KOPT-K1 (cell line): Measurements from ENCODE around the gene ADAMTS1.

Experiments used
- H3K27ac ChIP-seq: fragments of 200-600 bp; sonication (generic); 2 replicates; pipeline ENCODE4 v1.5.1; 2016; ENCODE audit warnings: antibody characterized with exemption, mild to moderate bottlenecking, low read depth, low read length; ENCODE audit not compliant: poor library complexity, severe bottlenecking
- H3K36me3 ChIP-seq: fragments of 200-600 bp; sonication (generic); 2 replicates; pipeline ENCODE4 v1.5.1; 2017; ENCODE audit warnings: antibody characterized with exemption, mild to moderate bottlenecking, low read length, moderate library complexity; ENCODE audit not compliant: insufficient read depth
- H3K9me3 ChIP-seq: fragments of 200-600 bp; sonication (generic); 2 replicates; pipeline ENCODE4 v1.5.1; 2017; ENCODE audit warnings: antibody characterized with exemption, low read length, mild to moderate bottlenecking; ENCODE audit not compliant: insufficient read depth, poor library complexity, severe bottlenecking

The ADAMTS1 gene

DNA sequence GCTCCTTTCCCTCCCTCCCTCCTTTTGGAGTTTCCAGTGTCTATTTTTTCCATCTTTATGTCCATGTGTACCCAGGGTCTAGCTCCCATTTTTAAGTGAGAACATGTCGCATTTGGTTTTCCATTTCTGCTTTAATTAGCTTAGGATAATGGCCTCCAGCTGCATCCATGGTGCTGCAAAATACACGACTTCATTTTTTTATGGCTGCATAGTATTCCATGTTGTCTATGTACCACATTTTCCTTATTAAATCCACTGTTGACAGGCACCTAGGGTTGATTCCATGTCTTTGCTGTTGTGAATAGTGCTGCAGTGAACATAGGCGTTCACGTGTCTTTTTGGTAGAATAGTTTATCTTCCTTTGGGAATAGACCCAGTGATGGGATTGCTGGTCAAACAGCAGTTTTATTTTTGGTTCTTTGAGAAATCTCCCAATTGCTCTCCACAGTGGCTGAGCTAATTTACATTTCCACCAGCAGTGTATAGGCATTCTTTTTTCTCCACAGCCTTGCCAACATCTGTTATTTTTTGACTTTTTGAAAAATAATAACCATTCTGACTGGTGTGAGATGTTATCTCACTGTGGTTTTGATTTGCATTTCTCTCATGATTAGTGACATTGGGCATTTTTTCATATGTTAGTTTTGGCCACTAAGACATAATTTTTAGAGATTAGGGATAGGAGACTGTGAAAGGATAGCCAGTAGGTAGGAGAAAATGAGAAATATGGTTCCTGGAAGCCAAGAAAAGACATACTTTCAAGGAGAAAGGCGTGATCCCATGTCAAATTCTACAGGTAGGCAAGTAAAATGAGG lies 50.4 kb downstream of the ADAMTS1 start:
- Histone ChIP-seq H3K36me3 (no peaks in the 10 kb centered on the region), H3K9me3 (peaks cover 8% of the 10 kb centered on the region), H3K27ac (peak overlapping the region; percentile 90)

GRCh38 chr21:26790296-26790695 lies 54.9 kb downstream of the ADAMTS1 start:
- H3K36me3 ChIP-seq: no peaks in the 10 kb centered on the region
- H3K9me3 ChIP-seq: no peaks in the 10 kb centered on the region
- H3K27ac ChIP-seq: no peak overlapping the region

- H3K9me3 ChIP-seq: no peaks in the 10 kb centered on the region
- H3K36me3 ChIP-seq: no peaks in the 10 kb centered on the region
- H3K27ac ChIP-seq: no peak overlapping the region
These were observed 56.4 kb downstream of the ADAMTS1 start for GRCh38 chr21:26788790-26789189.
